Measurements from ENCODE around the gene DTX2. TPM values are rescaled to one million over a fixed set of nuclear protein-coding genes. Genes with fewer than 3 reads are reported as not detected.

DTX2 gene
- total RNA-seq, 1 donor from 2014 or later = 36.5 TPM

Other genes with a start within 250 kb of the DTX2 start
- gene HSPB1, start 159.0 kb upstream of the DTX2 start, total RNA-seq = 609 TPM
- 97.1 TPM for gene YWHAG, start 102.7 kb upstream of the DTX2 start, total RNA-seq
- 1.7 TPM for gene SSC4D, start 52.0 kb upstream of the DTX2 start, total RNA-seq
- not detected for gene ZP3, start 36.8 kb upstream of the DTX2 start, total RNA-seq
- 16.6 TPM for gene UPK3B, start 48.8 kb downstream of the DTX2 start, total RNA-seq
- 0.18 TPM for gene SPDYE16, start 81.6 kb downstream of the DTX2 start, total RNA-seq
- gene POMZP3, start 165.6 kb downstream of the DTX2 start, total RNA-seq = 10.8 TPM

Data from lower lobe of right lung (tissue), 1 donor.